Measurements from ENCODE around the gene KIRREL3. TPM values are rescaled to one million over a fixed set of nuclear protein-coding genes. Genes with fewer than 3 reads are reported as not detected.

KIRREL3 gene
- total and polyA plus RNA-seq, 2 donors (not counting 3 experiments of a cell fraction or from before 2014, with no cell fraction given), result not detected

- no TSS peak for BruUV-seq (replicated peaks)
- ChIA-PET POLR2A (interaction anchor here (1.1 kb wide), 1 partner anchor 149 kb away, joined by 3 read pairs; no protein-coding TSS in a partner anchor), CTCF (interaction anchor here (1.3 to 3.0 kb wide), 2 partner anchors 21 to 531 kb away, joined by 3 to 17 read pairs; no protein-coding TSS in a partner anchor)
- intact Hi-C loops (cut with micrococcal nuclease) (no loop called here), dilution Hi-C loops (cut with MboI; ENCODE audit: extremely low pct_ligation_motif_present, low sequenced_read_pairs) (no loop called here)
- Histone ChIP-seq H3K9me3 (replicated peaks; ENCODE audit: control insufficient read depth, insufficient read depth, low read length) (no peaks in the 10 kb centered on the region), H3K79me2 (ENCODE audit: control insufficient read depth, insufficient read depth, low read length) (no peaks in the 10 kb centered on the region), H3K27ac (ENCODE audit: insufficient read depth, low read depth, low read length) (no peak overlapping the region), H3K4me1 (ENCODE audit: control insufficient read depth, extremely low read depth, insufficient read depth, low read length) (no peaks in the 10 kb centered on the region), H3K9ac (replicated peaks; ENCODE audit: extremely low read depth, insufficient read depth, low read length) (no peak overlapping the region), H4K20me1 (replicated peaks; ENCODE audit: control insufficient read depth, extremely low read depth, insufficient read depth, low read length) (no peaks in the 10 kb centered on the region), H3K9me1 (replicated peaks; ENCODE audit: control insufficient read depth, extremely low read depth, insufficient read depth, low read length) (no peaks in the 10 kb centered on the region), H3K4me2 (ENCODE audit: insufficient read depth, low read length) (no peak overlapping the region), H3K4me3 (replicated peaks in 1 of 3; ENCODE audit: insufficient read depth in 1 of 3, low read depth in 1 of 3, low read length in 3 of 3) (no peak overlapping the region), H2AFZ (ENCODE audit: low read depth, low read length) (no peak overlapping the region), H3K36me3 (ENCODE audit: control insufficient read depth in 2 of 2, extremely low read depth in 1 of 2, insufficient read depth in 2 of 2, low read length in 2 of 2) (no peaks in the 10 kb centered on the region), H3K27me3 (ENCODE audit: control insufficient read depth in 2 of 2, insufficient read depth in 2 of 2, low read length in 2 of 2) (no peaks in the 10 kb centered on the region)
- FAIRE-seq, result no peak
- no peak for TF ChIP-seq GATA2 (IDR thresholded peaks at IDR 0.05; ENCODE audit: insufficient read depth, insufficient read length, low read depth, low read length)
- TF ChIP-seq EZH2 (IDR thresholded peaks at IDR 0.05; ENCODE audit: borderline replicate concordance, low read depth, low read length, severe bottlenecking), result no peak
- no peak for TF ChIP-seq POLR2AphosphoS5 (IDR thresholded peaks at IDR 0.05; ENCODE audit: insufficient read depth, low read depth, low read length)
- no peak for TF ChIP-seq MYC (IDR thresholded peaks at IDR 0.05; ENCODE audit: low read depth, low read length)
- TF ChIP-seq FOS (IDR thresholded peaks at IDR 0.05; ENCODE audit: borderline replicate concordance, insufficient read depth, low read length), result no peak
- no peak for DNase-seq (ENCODE audit: low read depth, low spot score)
Measured at GRCh38 chr11:126459691-126460281, 540.8 kb downstream of the KIRREL3 start.

- Histone ChIP-seq H3K36me3 (ENCODE audit: control insufficient read depth in 2 of 2, extremely low read depth in 1 of 2, insufficient read depth in 2 of 2, low read length in 2 of 2) (no peaks in the 10 kb centered on the region), H3K9ac (replicated peaks; ENCODE audit: extremely low read depth, insufficient read depth, low read length) (no peak overlapping the region), H3K27me3 (ENCODE audit: control insufficient read depth in 2 of 2, insufficient read depth in 2 of 2, low read length in 2 of 2) (no peaks in the 10 kb centered on the region), H3K9me3 (replicated peaks; ENCODE audit: control insufficient read depth, insufficient read depth, low read length) (no peaks in the 10 kb centered on the region), H4K20me1 (replicated peaks; ENCODE audit: control insufficient read depth, extremely low read depth, insufficient read depth, low read length) (no peaks in the 10 kb centered on the region), H3K27ac (ENCODE audit: insufficient read depth, low read depth, low read length) (no peak overlapping the region), H3K9me1 (replicated peaks; ENCODE audit: control insufficient read depth, extremely low read depth, insufficient read depth, low read length) (no peaks in the 10 kb centered on the region), H3K4me1 (ENCODE audit: control insufficient read depth, extremely low read depth, insufficient read depth, low read length) (no peaks in the 10 kb centered on the region), H2AFZ (ENCODE audit: low read depth, low read length) (no peak overlapping the region), H3K4me3 (replicated peaks in 1 of 3; ENCODE audit: insufficient read depth in 1 of 3, low read depth in 1 of 3, low read length in 3 of 3) (no peak overlapping the region), H3K4me2 (ENCODE audit: insufficient read depth, low read length) (no peak overlapping the region), H3K79me2 (ENCODE audit: control insufficient read depth, insufficient read depth, low read length) (no peaks in the 10 kb centered on the region)
- ChIA-PET POLR2A (no interaction called here), CTCF (interaction anchor here (3.0 kb wide), 1 partner anchor 23 kb away, joined by 17 read pairs; no protein-coding TSS in a partner anchor)
- no TSS peak for BruUV-seq (replicated peaks)
- intact Hi-C loops (cut with micrococcal nuclease) (no loop called here), dilution Hi-C loops (cut with MboI; ENCODE audit: extremely low pct_ligation_motif_present, low sequenced_read_pairs) (no loop called here)
- TF ChIP-seq JUN (IDR thresholded peaks at IDR 0.05; ENCODE audit: borderline replicate concordance, insufficient read depth, insufficient read length, low read depth), result no peak
- TF ChIP-seq EZH2 (IDR thresholded peaks at IDR 0.05; ENCODE audit: borderline replicate concordance, low read depth, low read length, severe bottlenecking), result no peak
- no peak for TF ChIP-seq POLR2A (IDR thresholded peaks at IDR 0.05; ENCODE audit: low read depth, low read length)
- no peak for TF ChIP-seq FOS (IDR thresholded peaks at IDR 0.05; ENCODE audit: borderline replicate concordance, insufficient read depth, low read length)
- TF ChIP-seq GATA2 (IDR thresholded peaks at IDR 0.05; ENCODE audit: insufficient read depth, insufficient read length, low read depth, low read length), result no peak
- no peak for TF ChIP-seq POLR2AphosphoS5 (IDR thresholded peaks at IDR 0.05; ENCODE audit: insufficient read depth, low read depth, low read length)
- no peak for DNase-seq (ENCODE audit: low read depth, low spot score)
- FAIRE-seq, result no peak
Measured at GRCh38 chr11:126457817-126458216, 542.8 kb downstream of the KIRREL3 start.

Data from endothelial cell of umbilical vein (primary cell).